KMS-11 (cell line): ENCODE data around the gene HERPUD2.
A peak's percentile ranks its signal among the peaks of the same experiment; 100 is the strongest.

Experiments used
- H2AFZ ChIP-seq: fragments of 200-600 bp; sonication (generic); 2 replicates; pipeline ENCODE4 v1.6.1; 2016; ENCODE audit warnings: antibody characterized with exemption, mixed run types, low read depth
- H3K27ac ChIP-seq: fragments of 200-600 bp; sonication (generic); 2 replicates; pipeline ENCODE4 v1.6.1; 2016; ENCODE audit warnings: mild to moderate bottlenecking, mixed run types
- H3K27me3 ChIP-seq: fragments of 200-600 bp; sonication (generic); 2 replicates; pipeline ENCODE4 v1.6.1; 2017; ENCODE audit warnings: mild to moderate bottlenecking, low read depth, mixed run types, moderate library complexity; ENCODE audit not compliant: insufficient read depth
- H3K36me3 ChIP-seq: fragments of 200-600 bp; sonication (generic); 2 replicates; pipeline ENCODE4 v1.6.1; 2017; ENCODE audit warnings: mild to moderate bottlenecking, mixed run types; ENCODE audit not compliant: insufficient read depth
- H3K4me1 ChIP-seq: fragments of 200-600 bp; sonication (generic); 2 replicates; pipeline ENCODE4 v1.6.1; 2016; ENCODE audit warnings: mild to moderate bottlenecking, low read depth, mixed run types; ENCODE audit not compliant: poor library complexity, severe bottlenecking
- H3K4me2 ChIP-seq: fragments of 200-600 bp; sonication (generic); 2 replicates; pipeline ENCODE4 v1.7.0; 2016; ENCODE audit warnings: mild to moderate bottlenecking, mixed run types
- H3K4me3 ChIP-seq: fragments of 200-600 bp; sonication (generic); IDR thresholded peaks from 2 replicates; pipeline ENCODE4 v1.6.1; 2017; ENCODE audit warnings: low read depth, low read length, mixed read lengths; ENCODE audit not compliant: insufficient read depth
- H3K79me2 ChIP-seq: fragments of 200-600 bp; sonication (generic); 2 replicates; pipeline ENCODE4 v1.6.1; 2016; ENCODE audit warnings: low read depth, mixed run types; ENCODE audit not compliant: insufficient read depth
- H3K9ac ChIP-seq: fragments of 200-600 bp; sonication (generic); 2 replicates; pipeline ENCODE4 v1.6.1; 2016; ENCODE audit warnings: mild to moderate bottlenecking, mixed run types
- H4K20me1 ChIP-seq: fragments of 200-600 bp; sonication (generic); 2 replicates; pipeline ENCODE4 v1.6.1; 2016; ENCODE audit warnings: mild to moderate bottlenecking, mixed run types; ENCODE audit not compliant: insufficient read depth
- TF ChIP-seq, protein P1 (sequence below): fragments of 200-600 bp; sonication (generic); conservative IDR thresholded peaks from 2 replicates; pipeline ENCODE4 v1.6.1; 2017; ENCODE audit warnings: low read depth, mild to moderate bottlenecking, antibody characterized with exemption, low read length, moderate library complexity, mixed read lengths

HERPUD2 gene

DNA sequence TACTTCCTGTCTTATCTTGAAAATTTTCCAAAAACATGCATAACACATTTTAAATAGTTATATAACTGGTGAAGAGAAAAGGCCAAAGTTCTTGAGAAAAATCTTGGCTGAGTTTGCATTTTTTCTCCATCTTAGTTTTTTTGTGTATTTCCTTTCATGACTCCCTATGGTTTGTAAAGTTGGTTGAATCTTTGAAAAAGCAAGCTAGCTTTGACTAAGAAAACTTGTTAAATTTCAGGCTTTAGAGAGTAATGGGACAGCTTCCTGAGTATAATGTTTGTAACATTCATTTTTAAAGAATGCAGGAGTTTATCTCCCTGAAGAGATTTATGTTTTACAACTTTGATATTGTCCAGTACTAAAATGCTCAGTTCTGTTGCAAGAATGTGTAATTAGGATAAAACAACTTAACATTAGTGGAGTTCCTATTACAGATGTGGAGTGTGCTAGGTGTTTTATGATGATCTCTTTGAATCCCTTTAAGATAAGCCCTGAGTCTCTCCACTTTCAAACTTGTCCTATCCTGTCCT, 11.1 kb upstream of the HERPUD2 start:
- peaks cover 33% of the 10 kb centered on the region for H3K4me1 ChIP-seq
- H2AFZ ChIP-seq, result no peak overlapping the region
- H3K27ac ChIP-seq, result no peak overlapping the region
- H3K36me3 ChIP-seq, result no peaks in the 10 kb centered on the region
- TF ChIP-seq, protein P1, sequence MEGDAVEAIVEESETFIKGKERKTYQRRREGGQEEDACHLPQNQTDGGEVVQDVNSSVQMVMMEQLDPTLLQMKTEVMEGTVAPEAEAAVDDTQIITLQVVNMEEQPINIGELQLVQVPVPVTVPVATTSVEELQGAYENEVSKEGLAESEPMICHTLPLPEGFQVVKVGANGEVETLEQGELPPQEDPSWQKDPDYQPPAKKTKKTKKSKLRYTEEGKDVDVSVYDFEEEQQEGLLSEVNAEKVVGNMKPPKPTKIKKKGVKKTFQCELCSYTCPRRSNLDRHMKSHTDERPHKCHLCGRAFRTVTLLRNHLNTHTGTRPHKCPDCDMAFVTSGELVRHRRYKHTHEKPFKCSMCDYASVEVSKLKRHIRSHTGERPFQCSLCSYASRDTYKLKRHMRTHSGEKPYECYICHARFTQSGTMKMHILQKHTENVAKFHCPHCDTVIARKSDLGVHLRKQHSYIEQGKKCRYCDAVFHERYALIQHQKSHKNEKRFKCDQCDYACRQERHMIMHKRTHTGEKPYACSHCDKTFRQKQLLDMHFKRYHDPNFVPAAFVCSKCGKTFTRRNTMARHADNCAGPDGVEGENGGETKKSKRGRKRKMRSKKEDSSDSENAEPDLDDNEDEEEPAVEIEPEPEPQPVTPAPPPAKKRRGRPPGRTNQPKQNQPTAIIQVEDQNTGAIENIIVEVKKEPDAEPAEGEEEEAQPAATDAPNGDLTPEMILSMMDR, result no peak
- no peaks in the 10 kb centered on the region for H3K79me2 ChIP-seq
- H3K9ac ChIP-seq, result no peak overlapping the region
- H3K4me3 ChIP-seq, result no peak overlapping the region
- H4K20me1 ChIP-seq, result no peaks in the 10 kb centered on the region
- H3K4me2 ChIP-seq, result no peak overlapping the region
- H3K27me3 ChIP-seq, result no peaks in the 10 kb centered on the region

- Histone ChIP-seq H3K79me2 (no peaks in the 10 kb centered on the region), H3K4me3 (no peak overlapping the region), H3K27ac (no peak overlapping the region), H3K4me2 (no peak overlapping the region), H2AFZ (no peak overlapping the region), H3K4me1 (peaks cover 34% of the 10 kb centered on the region), H3K36me3 (no peaks in the 10 kb centered on the region), H3K27me3 (no peaks in the 10 kb centered on the region), H4K20me1 (no peaks in the 10 kb centered on the region), H3K9ac (no peak overlapping the region)
- TF ChIP-seq, protein P1, result no peak
Observed at GRCh38 chr7:35704261-35704660, 9.3 kb upstream of the HERPUD2 start.

GRCh38 chr7:35702541-35702940, 7.6 kb upstream of the HERPUD2 start:
- TF ChIP-seq, protein P1, result no peak

DNA sequence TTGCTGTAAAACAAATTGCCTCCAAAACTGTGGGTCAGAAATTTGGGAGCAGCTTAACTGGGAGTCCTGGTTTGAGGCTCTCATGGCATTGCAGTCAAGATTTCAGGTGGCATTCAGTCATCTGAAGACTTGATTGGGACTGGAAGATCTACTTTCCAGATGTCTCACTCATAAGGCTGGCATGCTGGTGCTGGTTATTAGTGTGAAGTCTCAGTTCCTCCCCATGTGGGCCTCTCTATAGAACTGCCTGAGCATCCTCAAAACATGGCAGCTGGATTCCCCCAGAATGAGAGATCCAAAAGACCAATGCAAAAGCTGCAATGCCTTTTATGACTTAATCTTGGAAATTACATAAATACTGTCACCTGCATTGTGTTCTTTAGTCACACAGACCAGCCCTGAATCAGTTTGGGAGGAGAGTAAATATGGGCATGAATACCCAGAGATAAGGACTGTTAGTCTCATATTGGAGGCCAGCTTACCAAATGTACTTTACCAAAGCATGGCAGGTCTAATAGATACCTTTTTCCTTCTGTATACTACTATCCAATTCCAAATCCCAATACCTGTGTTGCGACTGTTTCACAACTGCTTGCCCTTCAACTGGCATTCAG, 6.5 kb upstream of the HERPUD2 start:
- Histone ChIP-seq H3K79me2 (no peaks in the 10 kb centered on the region), H4K20me1 (no peaks in the 10 kb centered on the region), H2AFZ (no peak overlapping the region), H3K9ac (no peak overlapping the region), H3K36me3 (no peaks in the 10 kb centered on the region), H3K27ac (no peak overlapping the region; the same call in 1 of the 2 replicates), H3K4me3 (no peak overlapping the region), H3K4me1 (peaks cover 42% of the 10 kb centered on the region), H3K4me2 (peak overlapping the region; percentile 49; the same call in 1 of the 2 replicates), H3K27me3 (no peaks in the 10 kb centered on the region)
- TF ChIP-seq, protein P1, result no peak

More at GRCh38 chr7:35702541-35702940, 7.6 kb upstream of the HERPUD2 start:
- Histone ChIP-seq H4K20me1 (no peaks in the 10 kb centered on the region), H3K4me1 (peaks cover 42% of the 10 kb centered on the region), H3K36me3 (no peaks in the 10 kb centered on the region), H3K27ac (no peak overlapping the region), H3K4me2 (no peak overlapping the region), H3K4me3 (no peak overlapping the region), H3K9ac (no peak overlapping the region), H2AFZ (no peak overlapping the region), H3K27me3 (no peaks in the 10 kb centered on the region), H3K79me2 (no peaks in the 10 kb centered on the region)
